Endothelial cell (in vitro differentiated cells): ENCODE measurements around the gene FAM3C. TPM values are rescaled to one million over a fixed set of nuclear protein-coding genes. Genes with fewer than 3 reads are reported as not detected.

Experiments used
- DNase-seq: peaks from one replicate; pipeline ENCODE4 v3.0.0; 2021; ENCODE audit warnings: low spot score
- H3K27ac Mint-ChIP-seq: one replicate; pipeline ENCODE4 v1.8.0; 2021; ENCODE audit warnings: mixed read lengths, inconsistent platforms; ENCODE audit not compliant: unreplicated experiment
- H3K27me3 Mint-ChIP-seq: one replicate; pipeline ENCODE4 v1.8.0; 2021; ENCODE audit warnings: mild to moderate bottlenecking, moderate library complexity, mixed read lengths, inconsistent platforms; ENCODE audit not compliant: unreplicated experiment
- H3K36me3 Mint-ChIP-seq: one replicate; pipeline ENCODE4 v1.8.0; 2021; ENCODE audit warnings: mild to moderate bottlenecking, low read depth, mixed read lengths, inconsistent platforms; ENCODE audit not compliant: unreplicated experiment
- H3K4me1 Mint-ChIP-seq: one replicate; pipeline ENCODE4 v1.8.0; 2021; ENCODE audit warnings: mild to moderate bottlenecking, mixed read lengths, inconsistent platforms; ENCODE audit not compliant: unreplicated experiment
- H3K4me3 Mint-ChIP-seq: one replicate; pipeline ENCODE4 v1.8.0; 2021; ENCODE audit warnings: mild to moderate bottlenecking, mixed read lengths, inconsistent platforms; ENCODE audit not compliant: unreplicated experiment
- H3K9me3 Mint-ChIP-seq: one replicate; pipeline ENCODE4 v1.8.0; 2021; ENCODE audit warnings: mixed read lengths, inconsistent platforms; ENCODE audit not compliant: unreplicated experiment
- CTCF ChIP-seq: fragments of 200-600 bp; sonication (generic); IDR thresholded peaks from one replicate; pipeline ENCODE4 v1.5.0; 2021; ENCODE audit warnings: antibody characterized with exemption; ENCODE audit not compliant: unreplicated experiment
- total RNA-seq: library from RNA; stranded (reverse); fragmentation: NEBNext Ultra II Directional; extraction: Animal tissue kit (Norgen Biotek cat#: 25700); gene quantifications from one replicate; pipeline ENCODE4 v1.2.1, GENCODE V29; 2021; ENCODE audit not compliant: unreplicated experiment

The FAM3C gene
- total RNA-seq, 1 donor from 2014 or later: 50.9 TPM

DNA sequence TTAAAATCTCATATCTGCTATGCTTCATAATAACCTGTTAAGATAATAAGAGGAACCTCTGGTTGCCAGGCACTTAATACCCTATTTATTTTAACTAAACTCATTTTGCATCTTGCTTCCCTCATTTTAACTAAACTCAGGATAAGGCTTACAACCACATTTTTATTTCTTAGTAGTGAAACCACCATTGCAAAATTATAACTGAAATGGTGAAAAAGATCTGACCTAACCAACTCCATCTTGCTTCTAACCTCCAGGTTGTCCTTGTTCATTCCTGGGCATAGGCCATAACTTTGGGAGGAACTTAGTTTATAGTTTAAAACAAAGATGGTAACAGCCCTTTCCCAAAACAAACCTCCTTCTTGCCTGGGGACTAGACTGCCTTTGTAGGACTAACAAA, 6.0 kb downstream of the FAM3C start:
- DNase-seq: no peak
- TF ChIP-seq CTCF: no peak
- Mint-ChIP-seq H3K36me3 (peaks cover 7% of the 10 kb centered on the region), H3K9me3 (no peaks in the 10 kb centered on the region), H3K27me3 (no peaks in the 10 kb centered on the region), H3K27ac (no peak overlapping the region), H3K4me3 (no peak overlapping the region), H3K4me1 (peaks cover 23% of the 10 kb centered on the region)

DNA sequence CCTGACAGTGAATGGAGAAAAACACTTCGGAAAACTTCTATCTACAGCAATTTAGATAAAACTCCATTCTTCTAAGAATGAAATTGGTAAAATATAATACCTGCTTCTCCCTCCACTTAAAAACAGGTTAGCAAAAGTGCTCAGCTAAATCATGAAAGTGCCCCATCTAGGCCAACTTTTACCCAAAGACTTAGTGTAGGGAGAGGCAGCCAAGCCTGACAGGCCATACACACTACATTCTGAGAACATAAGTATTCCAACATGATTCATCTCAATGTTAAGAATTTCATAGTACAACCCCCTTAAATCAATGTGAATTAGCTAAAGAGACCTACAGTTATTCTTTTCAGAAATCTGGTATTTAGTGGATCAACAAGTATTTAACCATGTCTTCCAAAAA, 7.2 kb downstream of the FAM3C start:
- peaks cover 20% of the 10 kb centered on the region for H3K4me1 Mint-ChIP-seq
- H3K27me3 Mint-ChIP-seq: no peaks in the 10 kb centered on the region
- H3K27ac Mint-ChIP-seq: no peak overlapping the region

GRCh38 chr7:121385800-121386179, 10.3 kb downstream of the FAM3C start:
- Mint-ChIP-seq H3K4me3 (no peak overlapping the region), H3K9me3 (no peaks in the 10 kb centered on the region), H3K27ac (no peak overlapping the region), H3K4me1 (peaks cover 8% of the 10 kb centered on the region), H3K36me3 (no peaks in the 10 kb centered on the region), H3K27me3 (no peaks in the 10 kb centered on the region)
- DNase-seq: no peak
- no peak for TF ChIP-seq CTCF

More for the DNA sequence above, 7.2 kb downstream of the FAM3C start:
- Mint-ChIP-seq H3K4me3 (no peak overlapping the region), H3K9me3 (no peaks in the 10 kb centered on the region), H3K36me3 (peaks cover 7% of the 10 kb centered on the region)
- no peak for TF ChIP-seq CTCF
- no peak for DNase-seq

DNA sequence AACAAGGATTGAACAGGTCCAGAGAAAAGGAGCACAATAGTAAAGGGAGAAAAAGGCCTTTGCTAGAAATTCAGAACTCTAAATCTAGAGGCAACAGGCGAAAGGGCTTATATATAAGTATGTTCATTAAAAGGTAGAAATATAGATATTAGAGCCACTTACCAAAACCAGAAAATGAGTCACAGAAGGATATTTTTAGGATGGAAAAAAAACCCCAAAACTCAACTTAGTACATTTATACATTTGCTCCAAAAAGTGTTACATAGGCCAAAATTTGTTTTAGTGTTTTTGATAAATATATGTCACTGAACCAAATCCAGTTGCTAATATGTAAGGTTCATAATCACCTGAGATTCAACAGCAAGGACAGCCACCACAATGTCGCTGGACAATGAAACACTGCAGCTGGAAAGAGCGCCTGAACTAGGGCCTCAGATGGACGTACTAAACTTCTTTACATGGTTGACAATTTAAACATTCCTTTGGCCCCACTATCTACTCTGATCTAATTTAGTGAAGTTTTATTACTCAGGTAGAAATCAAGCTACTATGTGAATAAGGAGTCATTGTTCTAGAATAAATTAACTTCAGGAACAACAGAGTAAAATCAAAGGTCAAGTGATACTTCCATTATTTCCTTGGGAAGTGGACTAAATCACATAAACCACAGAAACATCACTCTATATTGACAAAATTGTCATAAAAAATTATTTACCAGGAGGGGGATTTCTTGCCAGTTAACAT, 10.9 kb downstream of the FAM3C start:
- Mint-ChIP-seq H3K9me3 (no peaks in the 10 kb centered on the region), H3K27me3 (no peaks in the 10 kb centered on the region), H3K36me3 (no peaks in the 10 kb centered on the region), H3K4me3 (no peak overlapping the region), H3K27ac (no peak overlapping the region), H3K4me1 (peaks cover 8% of the 10 kb centered on the region)
- no peak for TF ChIP-seq CTCF
- no peak for DNase-seq

GRCh38 chr7:121384265-121384664, 11.8 kb downstream of the FAM3C start:
- Mint-ChIP-seq H3K36me3 (no peaks in the 10 kb centered on the region), H3K4me1 (peaks cover 8% of the 10 kb centered on the region), H3K27me3 (no peaks in the 10 kb centered on the region), H3K4me3 (no peak overlapping the region), H3K27ac (no peak overlapping the region), H3K9me3 (no peaks in the 10 kb centered on the region)
- no peak for TF ChIP-seq CTCF
- no peak for DNase-seq
